Keratinocyte (primary cell): ENCODE measurements around the gene ACAP3. TPM values are rescaled to one million over a fixed set of nuclear protein-coding genes. Genes with fewer than 3 reads are reported as not detected.

Source experiments
- DNase-seq: peaks from one replicate; pipeline ENCODE4 v3.0.0-alpha.2; 2011; ENCODE audit warnings: low read depth, missing footprints, low spot score
- FAIRE-seq: peaks from 2 replicates; lab custom pipeline; 2011; peaks lifted over from hg19 to GRCh38; lab: Jason Lieb, UNC
- H2AFZ ChIP-seq: 2 replicates; pipeline ENCODE4 v1.6.0; 2012; ENCODE audit warnings: low read length, control low read depth, inconsistent platforms; ENCODE audit not compliant: control insufficient read depth
- H3K27ac ChIP-seq: 2 replicates; pipeline ENCODE4 v1.5.1; 2011; ENCODE audit warnings: low read length; ENCODE audit not compliant: control insufficient read depth, insufficient read depth
- H3K27me3 ChIP-seq: 3 replicates; pipeline ENCODE4 v1.6.0; 2011; ENCODE audit warnings: low read length; ENCODE audit not compliant: control insufficient read depth, insufficient read depth; ENCODE audit errors: extremely low read depth
- H3K36me3 ChIP-seq, 2 experiments: 2 replicates in 1 of 2; 3 replicates in 1 of 2; pipeline ENCODE4 v1.5.1; 2011; ENCODE audit warnings: low read length in 2 of 2, mild to moderate bottlenecking in 1 of 2; ENCODE audit not compliant: control insufficient read depth in 2 of 2, insufficient read depth in 2 of 2; ENCODE audit errors: extremely low read depth in 1 of 2
- H3K4me1 ChIP-seq: 3 replicates; pipeline ENCODE4 v1.5.1; 2011; ENCODE audit warnings: low read length; ENCODE audit not compliant: control insufficient read depth, insufficient read depth; ENCODE audit errors: extremely low read depth
- H3K4me2 ChIP-seq: 3 replicates; pipeline ENCODE4 v1.6.0; 2011; ENCODE audit warnings: low read depth, low read length; ENCODE audit not compliant: control insufficient read depth, insufficient read depth; ENCODE audit errors: extremely low read depth
- H3K4me3 ChIP-seq, 3 experiments: fragments of 200-600 bp in 1 of 3; sonication (generic) in 1 of 3; 2 replicates in 2 of 3; 3 replicates in 1 of 3; pipeline ENCODE4 v1.5.1; 2011 to 2016; ENCODE audit warnings: low read length in 3 of 3, mild to moderate bottlenecking in 3 of 3, control low read depth in 2 of 3, inconsistent platforms in 1 of 3, low read depth in 1 of 3, mixed read lengths in 1 of 3, mixed run types in 1 of 3, moderate library complexity in 1 of 3; ENCODE audit not compliant: control insufficient read depth in 2 of 3, insufficient read depth in 2 of 3; ENCODE audit errors: extremely low read depth in 1 of 3
- H3K79me2 ChIP-seq: 2 replicates; pipeline ENCODE4 v1.6.0; 2012; ENCODE audit warnings: low read length; ENCODE audit not compliant: control insufficient read depth, insufficient read depth
- H3K9ac ChIP-seq: 3 replicates; pipeline ENCODE4 v1.6.0; 2011; ENCODE audit warnings: low read length; ENCODE audit not compliant: control insufficient read depth, insufficient read depth; ENCODE audit errors: extremely low read depth
- H3K9me1 ChIP-seq: 3 replicates; pipeline ENCODE4 v1.6.0; 2011; ENCODE audit warnings: low read length; ENCODE audit not compliant: control insufficient read depth, insufficient read depth; ENCODE audit errors: extremely low read depth
- H3K9me3 ChIP-seq: 2 replicates; pipeline ENCODE4 v1.5.1; 2012; ENCODE audit warnings: low read depth, low read length; ENCODE audit not compliant: control insufficient read depth
- H4K20me1 ChIP-seq: 3 replicates; pipeline ENCODE4 v1.6.0; 2011; ENCODE audit warnings: low read length; ENCODE audit not compliant: control insufficient read depth, insufficient read depth; ENCODE audit errors: extremely low read depth
- CTCF ChIP-seq, 3 experiments: IDR thresholded peaks in 1 of 3; conservative IDR thresholded peaks in 1 of 3; optimal IDR thresholded peaks in 1 of 3; 2 replicates in 2 of 3; 3 replicates in 1 of 3; pipeline versions ENCODE3 to v1.5.1; 2011; ENCODE audit warnings: low read length in 3 of 3, mild to moderate bottlenecking in 3 of 3, moderate library complexity in 2 of 3, control low read depth in 1 of 3, inconsistent platforms in 1 of 3; ENCODE audit not compliant: insufficient read depth in 2 of 3; ENCODE audit errors: extremely low read depth in 1 of 3
- EZH2 ChIP-seq: IDR thresholded peaks from one replicate; pipeline ENCODE4 v1.6.1; 2012; ENCODE audit warnings: inconsistent platforms, mild to moderate bottlenecking, low read length, moderate library complexity
- dilution Hi-C: fragments of 300-500 bp; cut with MboI; formaldehyde crosslinking; loops from one replicate; pipeline ENCODE4 v1.7.0; 2020; ENCODE audit warnings: low sequenced_read_pairs; ENCODE audit not compliant: extremely low pct_ligation_motif_present
- polyA plus RNA-seq, 5 experiments: library from polyadenylated mRNA; depleted of rRNA in 3 of 5; stranded (reverse) in 3 of 5; stranded (forward) in 1 of 5; unstranded in 1 of 5; fragments of >200 nt; gene quantifications; 1 replicate in 1 of 5; 2 replicates in 3 of 5; 3 replicates in 1 of 5; pipeline versions ENCODE4 v1.2.1 to v1.2.3, GENCODE V29; 2011 to 2012; ENCODE audit warnings: missing spikeins in 2 of 5, low read depth in 1 of 5, low replicate concordance in 1 of 5

The ACAP3 gene
- polyA plus RNA-seq, 1 donor (not counting 4 experiments of a cell fraction or from before 2014, with no cell fraction given), result 17.4 TPM

GRCh38 chr1:1297802-1298424 is 9.8 kb downstream of the ACAP3 start:
- peaks cover 0 to 1% of the 10 kb centered on the region in 2 experiments for H3K36me3 ChIP-seq

DNA sequence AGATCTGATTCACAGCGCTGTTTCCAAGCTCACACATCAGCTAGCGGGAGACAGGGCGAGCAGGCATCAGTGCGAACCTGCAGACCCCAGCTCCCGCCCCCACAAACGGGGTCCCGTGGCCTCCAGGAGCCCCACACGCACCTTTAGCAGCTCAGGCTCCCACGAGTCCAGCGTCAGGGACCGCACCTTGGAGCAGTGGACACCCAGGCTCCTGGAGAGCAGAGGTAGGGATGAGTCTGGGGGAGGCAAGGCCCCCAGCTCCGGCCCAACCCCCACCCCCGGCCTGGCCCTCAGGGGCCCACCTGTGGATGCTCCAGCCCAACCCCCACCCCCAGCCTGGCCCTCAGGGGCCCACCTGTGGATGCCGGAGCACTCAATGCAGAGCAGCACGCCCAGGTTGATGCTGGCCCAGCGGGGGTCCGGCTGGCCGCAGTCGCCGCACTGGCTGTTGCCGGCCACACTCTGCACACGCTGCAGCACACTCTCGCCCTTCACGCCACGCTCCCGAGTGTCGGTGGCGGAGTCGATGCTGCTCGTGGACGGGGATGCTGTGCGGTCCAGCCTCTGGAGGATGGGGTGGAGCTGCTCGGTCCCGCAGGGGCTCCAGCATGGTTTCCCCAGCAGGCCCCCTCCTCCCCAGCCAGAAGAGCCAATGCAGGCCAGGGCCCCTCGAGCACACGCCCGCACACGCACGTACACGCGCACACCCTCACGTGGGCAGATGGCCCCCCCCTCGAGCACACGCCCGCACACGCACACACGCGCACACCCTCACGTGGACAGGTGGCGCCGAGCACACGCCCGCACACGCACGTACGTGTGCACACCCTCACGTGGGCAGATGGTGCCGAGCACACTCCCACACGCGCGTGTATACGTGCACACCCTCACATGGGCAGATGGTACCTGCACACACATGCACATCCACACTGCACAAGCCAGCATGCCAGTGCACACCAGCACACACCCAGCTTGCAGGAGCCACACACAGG is 11.4 kb downstream of the ACAP3 start:
- dilution Hi-C loops, result no loop called here
- Histone ChIP-seq H3K9me3 (no peaks in the 10 kb centered on the region), H2AFZ (no peak overlapping the region), H3K27ac (no peak overlapping the region), H3K27me3 (no peaks in the 10 kb centered on the region), H3K79me2 (no peaks in the 10 kb centered on the region), H3K4me2 (no peak overlapping the region), H3K9me1 (no peaks in the 10 kb centered on the region), H3K36me3 (peaks cover 0 to 1% of the 10 kb centered on the region in 2 experiments), H3K4me3 (no peak overlapping the region), H3K4me1 (peaks cover 4% of the 10 kb centered on the region), H4K20me1 (peaks cover 4% of the 10 kb centered on the region), H3K9ac (no peak overlapping the region)
- DNase-seq (no peak), FAIRE-seq (no peak)
- no peak for TF ChIP-seq EZH2

More at GRCh38 chr1:1297802-1298424, 9.8 kb downstream of the ACAP3 start:
- Histone ChIP-seq H3K4me3 (no peak overlapping the region), H4K20me1 (no peaks in the 10 kb centered on the region), H3K27ac (no peak overlapping the region), H3K9ac (no peak overlapping the region), H3K4me1 (peaks cover 3% of the 10 kb centered on the region), H3K9me3 (no peaks in the 10 kb centered on the region), H3K27me3 (no peaks in the 10 kb centered on the region), H2AFZ (no peak overlapping the region), H3K79me2 (no peaks in the 10 kb centered on the region), H3K4me2 (no peak overlapping the region), H3K9me1 (no peaks in the 10 kb centered on the region)
- DNase-seq (no peak), FAIRE-seq (no peak)
- dilution Hi-C loops, result no loop called here
- TF ChIP-seq CTCF (optimal IDR thresholded peaks at IDR 0.05 in 1 of 3, IDR thresholded peaks at IDR 0.05 in 1 of 3, conservative IDR thresholded peaks at IDR 0.05 in 1 of 3; ENCODE audit: extremely low read depth in 1 of 3, insufficient read depth in 2 of 3, low read length in 3 of 3) (no peak), EZH2 (no peak)
